Fibroblast of skin of right biceps (primary cell): ENCODE data around the gene CYP4A22.
"Not testable (repeated sequence)": the region's sequence is repeated elsewhere in the genome, so short reads cannot be mapped to it uniquely, and the experiment has no call there.

Source experiments
- DNase-seq: peaks from one replicate; pipeline ENCODE4 v3.0.0-alpha.2; 2013

The CYP4A22 gene

GRCh38 chr1:47137198-47137597, at the start of gene CYP4A22:
CYP4A22 (plus strand) TSS chr1:47137441; CDS start chr1:47137486, 45 bp downstream.
- DNase-seq, result no peak

GRCh38 chr1:47089356-47089755, 47.9 kb upstream of the CYP4A22 start:
- peak; percentile 16 for DNase-seq

- not testable (repeated sequence) for DNase-seq
Observed at GRCh38 chr1:47091476-47091875, 45.8 kb upstream of the CYP4A22 start.

GRCh38 chr1:47104816-47105215, 32.4 kb upstream of the CYP4A22 start:
- no peak for DNase-seq

GRCh38 chr1:47106792-47107191, 30.4 kb upstream of the CYP4A22 start:
- DNase-seq, result no peak

- not testable (repeated sequence) for DNase-seq
Observed at GRCh38 chr1:47107851-47108574, 29.2 kb upstream of the CYP4A22 start.

GRCh38 chr1:47109482-47109881, 27.8 kb upstream of the CYP4A22 start:
- DNase-seq, result not testable (repeated sequence)

GRCh38 chr1:47113178-47113577, 24.1 kb upstream of the CYP4A22 start:
- DNase-seq, result no peak

- not testable (repeated sequence) for DNase-seq
Observed at GRCh38 chr1:47121039-47121438, 16.2 kb upstream of the CYP4A22 start.

GRCh38 chr1:47124834-47125233, 12.4 kb upstream of the CYP4A22 start:
- not testable (repeated sequence) for DNase-seq

- DNase-seq, result not testable (repeated sequence)
Observed at GRCh38 chr1:47126997-47127396, 10.2 kb upstream of the CYP4A22 start.

- DNase-seq, result no peak
Observed at GRCh38 chr1:47128221-47128620, 9.0 kb upstream of the CYP4A22 start.

GRCh38 chr1:47128854-47129253, 8.4 kb upstream of the CYP4A22 start:
- DNase-seq, result not testable (repeated sequence)

GRCh38 chr1:47129489-47130230, 7.6 kb upstream of the CYP4A22 start:
- not testable (repeated sequence) for DNase-seq

- not testable (repeated sequence) for DNase-seq
Observed at GRCh38 chr1:47132665-47133064, 4.6 kb upstream of the CYP4A22 start.

- no peak for DNase-seq
Observed at GRCh38 chr1:47137925-47138615, 829 bp downstream of the CYP4A22 start.

- DNase-seq, result not testable (repeated sequence)
Observed at GRCh38 chr1:47140358-47140757, 3.1 kb downstream of the CYP4A22 start.

- not testable (repeated sequence) for DNase-seq
Observed at GRCh38 chr1:47143654-47144053, 6.4 kb downstream of the CYP4A22 start.

- DNase-seq, result not testable (repeated sequence)
Observed at GRCh38 chr1:47146495-47146894, 9.3 kb downstream of the CYP4A22 start.

- DNase-seq, result no peak
Observed at GRCh38 chr1:47147047-47147785, 10.0 kb downstream of the CYP4A22 start.

GRCh38 chr1:47149162-47149561, 11.9 kb downstream of the CYP4A22 start:
- not testable (repeated sequence) for DNase-seq

GRCh38 chr1:47156457-47156856, 19.2 kb downstream of the CYP4A22 start:
- DNase-seq, result not testable (repeated sequence)

- DNase-seq, result not testable (repeated sequence)
Observed at GRCh38 chr1:47157957-47158356, 20.7 kb downstream of the CYP4A22 start.
